ENCODE data around the gene WFDC5.
"Not testable (repeated sequence)": the region's sequence is repeated elsewhere in the genome, so short reads cannot be mapped to it uniquely, and the experiment has no call there.

The WFDC5 gene, protein sequence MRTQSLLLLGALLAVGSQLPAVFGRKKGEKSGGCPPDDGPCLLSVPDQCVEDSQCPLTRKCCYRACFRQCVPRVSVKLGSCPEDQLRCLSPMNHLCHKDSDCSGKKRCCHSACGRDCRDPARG

DNA sequence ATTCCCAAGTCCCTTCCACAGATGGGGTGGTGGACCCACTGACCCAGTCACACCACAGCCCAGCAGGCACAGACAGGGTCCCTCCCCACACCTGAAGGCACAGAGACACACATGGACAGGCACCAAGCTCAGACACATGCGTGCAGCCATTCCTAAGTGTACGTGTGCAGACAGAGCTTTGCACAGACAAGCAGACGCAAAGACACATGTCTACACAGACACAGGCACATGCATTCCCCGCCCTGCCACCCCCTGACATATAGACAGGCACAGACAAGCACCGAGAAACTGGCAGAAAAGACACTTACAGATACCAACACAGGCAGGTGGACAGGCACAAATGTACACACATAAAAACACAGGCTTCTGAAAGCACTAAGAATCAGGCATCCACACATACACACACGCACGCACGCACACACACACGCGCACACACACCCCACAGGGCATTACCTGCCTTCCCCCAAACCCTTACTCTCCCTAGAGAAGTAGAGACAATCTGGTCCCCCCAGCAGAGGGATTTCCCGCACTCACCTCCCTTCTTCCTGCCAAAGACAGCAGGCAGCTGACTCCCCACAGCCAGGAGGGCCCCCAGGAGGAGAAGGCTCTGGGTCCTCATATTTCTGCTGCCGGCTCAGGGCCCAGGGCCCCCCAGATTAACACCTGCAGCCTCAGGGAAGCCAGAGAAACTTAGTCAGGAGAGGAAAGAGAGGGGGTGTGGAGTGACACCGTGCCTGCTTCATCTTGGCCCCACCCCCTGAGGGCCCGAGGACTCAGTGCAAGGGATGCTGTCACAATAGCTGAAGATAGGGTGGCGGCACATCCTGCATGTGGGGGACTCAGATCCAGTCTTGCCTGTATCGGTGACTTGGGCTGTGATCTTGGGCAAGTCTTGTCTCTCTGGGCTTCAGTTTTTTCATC is at the start of gene WFDC5:
TSS of gene WFDC5 (minus strand) at position 710 of the 921 bp plus-strand sequence. CDS start at position 619, 91 bp downstream.
- no peak for DNase-seq

DNA sequence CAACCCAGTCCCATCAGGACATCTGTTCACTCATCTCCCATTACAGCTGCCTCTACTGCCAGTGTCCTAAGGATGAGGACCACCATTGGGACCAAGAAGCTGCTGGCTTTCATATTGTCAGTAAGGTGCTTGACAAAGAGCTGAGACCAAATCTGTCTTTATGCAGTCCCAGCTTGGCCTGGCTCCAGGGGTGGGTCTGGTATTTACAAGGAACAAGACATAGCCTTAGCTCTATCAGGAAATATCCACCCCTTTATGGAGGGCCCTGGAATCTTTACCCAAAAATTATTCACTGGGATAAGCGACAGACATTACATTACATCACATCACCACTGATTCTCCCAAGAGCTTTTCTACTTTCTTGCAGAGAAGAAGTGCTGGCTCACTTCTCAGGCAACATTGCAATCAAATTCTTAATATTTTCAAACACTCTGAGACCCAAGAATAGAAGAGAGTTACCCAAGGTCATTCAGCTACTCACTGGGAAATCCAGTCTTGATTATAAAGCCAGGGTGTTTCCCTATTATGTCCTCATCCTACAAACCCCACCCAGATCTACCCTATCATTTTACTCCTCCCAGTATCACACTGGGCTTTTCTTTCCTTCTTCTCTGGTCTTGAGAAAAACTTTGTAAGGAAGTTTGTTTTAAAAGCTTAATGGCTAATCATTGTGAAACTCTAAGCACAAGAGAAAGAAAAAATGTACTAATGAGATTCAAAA is 48.3 kb upstream of the WFDC5 start:
- DNase-seq: no peak

DNA sequence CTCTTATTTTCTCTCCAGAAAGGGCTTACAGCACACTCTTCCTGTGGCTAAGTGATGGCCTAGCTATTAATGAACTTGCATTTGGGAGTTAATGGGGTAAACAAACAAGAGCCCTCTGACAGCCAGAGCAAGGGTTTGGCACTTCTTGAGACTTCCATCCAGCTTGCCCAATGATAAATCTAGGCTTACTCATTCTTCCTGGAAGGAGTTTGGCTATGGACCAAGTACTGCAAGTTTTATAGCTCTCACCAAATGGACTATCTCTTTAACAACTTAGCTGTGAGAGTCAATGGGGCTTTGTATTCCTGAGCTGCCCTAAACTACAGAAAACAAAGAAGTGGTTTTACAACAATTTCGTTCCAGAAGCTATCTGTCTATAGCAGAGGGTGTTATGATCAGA is 43.0 kb upstream of the WFDC5 start:
- DNase-seq: no peak

DNA sequence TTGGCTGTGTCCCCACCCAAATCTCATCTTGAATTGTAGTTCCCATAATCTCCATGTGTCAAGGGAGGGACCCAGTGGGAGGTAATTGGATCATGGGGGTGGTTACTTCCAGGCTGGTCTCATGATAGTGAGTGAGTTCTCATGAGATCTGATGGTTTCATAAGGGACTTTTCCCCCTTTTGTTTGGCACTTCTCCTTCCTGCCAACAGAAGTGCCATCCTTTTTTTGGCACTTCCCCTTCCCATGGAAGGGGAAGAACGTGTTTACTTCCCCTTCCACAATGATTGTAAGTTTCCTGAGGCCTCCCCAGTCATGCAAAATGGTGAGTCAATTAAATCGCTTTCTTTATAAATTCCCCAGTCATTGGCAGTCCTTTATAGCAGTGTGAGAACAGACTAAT is 41.7 kb upstream of the WFDC5 start:
- no peak for DNase-seq

DNA sequence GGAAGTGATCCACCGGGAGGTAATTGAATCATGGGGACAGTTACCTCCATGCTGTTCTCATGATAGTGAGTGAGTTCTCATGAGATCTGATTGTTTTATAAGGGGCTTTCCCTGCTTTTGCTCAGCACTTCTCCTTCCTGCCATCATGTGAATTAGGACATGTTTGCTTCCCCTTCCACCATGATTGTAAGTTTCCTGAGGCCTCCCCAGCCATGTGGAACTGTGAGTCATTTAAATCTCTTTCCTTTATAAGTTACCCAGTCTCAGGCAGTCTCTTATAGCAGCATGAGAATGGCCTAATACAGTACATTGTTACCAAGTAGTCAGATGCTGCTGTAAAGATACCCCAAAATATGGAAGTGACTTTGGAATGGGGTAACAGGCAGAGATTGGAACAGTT is 39.8 kb upstream of the WFDC5 start:
- DNase-seq: not testable (repeated sequence)

DNA sequence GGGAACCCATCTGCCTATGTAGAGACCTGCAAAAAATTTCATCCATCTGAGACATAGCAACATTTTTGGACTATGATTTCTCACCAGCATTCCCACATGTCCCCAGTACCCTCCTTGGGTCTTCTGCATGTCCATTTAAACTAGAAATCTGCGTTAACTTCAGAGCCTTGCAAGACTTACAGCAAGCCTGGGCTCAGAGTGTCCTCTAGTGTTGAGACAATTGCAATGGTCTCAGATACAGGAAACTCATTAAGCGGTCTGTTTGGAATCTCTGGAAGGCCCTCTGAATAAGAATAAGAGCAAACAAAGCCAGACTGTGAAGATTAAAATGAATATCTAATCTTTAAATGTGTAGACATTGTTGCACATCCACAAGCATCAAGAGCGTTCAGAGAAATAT is 39.2 kb upstream of the WFDC5 start:
- no peak for DNase-seq

DNA sequence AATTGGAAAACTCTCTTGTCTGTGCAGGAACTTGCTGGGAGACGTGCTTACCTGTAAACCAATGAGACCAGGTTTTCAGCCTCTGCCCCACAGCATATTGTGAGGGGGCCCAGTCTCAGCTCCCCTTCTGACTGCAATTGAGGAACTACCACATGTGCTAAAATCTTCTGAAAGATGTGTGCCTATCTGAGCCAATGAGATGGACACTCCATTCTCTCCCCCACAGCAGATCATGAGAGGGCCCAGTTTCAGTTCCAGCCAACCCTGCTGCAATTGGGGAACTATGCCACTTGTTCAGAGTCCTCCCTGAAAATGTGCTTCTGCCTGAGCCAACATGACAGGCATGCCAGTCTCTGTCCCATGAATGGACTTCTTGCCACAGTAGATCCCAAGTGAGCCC is 38.8 kb upstream of the WFDC5 start:
- no peak for DNase-seq

DNA sequence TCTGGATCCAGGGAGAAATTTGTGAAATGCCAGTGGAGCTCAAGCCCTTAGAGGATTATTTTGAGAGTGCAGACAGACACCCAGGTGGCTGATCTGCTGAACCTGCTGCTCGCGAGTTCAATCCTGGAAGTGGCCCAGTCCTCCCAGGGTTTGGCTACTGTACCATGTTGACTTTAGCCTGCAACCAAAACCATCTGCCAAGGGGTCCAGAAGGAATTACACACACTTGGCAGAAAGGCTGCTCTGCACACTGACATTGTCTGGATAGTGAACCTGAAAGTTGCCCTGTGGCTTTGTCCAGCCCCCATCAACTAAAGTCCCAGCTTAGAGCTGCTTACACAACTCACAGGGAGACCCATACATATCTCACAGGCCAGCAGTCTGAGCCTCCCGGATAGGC is 38.2 kb upstream of the WFDC5 start:
- DNase-seq: no peak

DNA sequence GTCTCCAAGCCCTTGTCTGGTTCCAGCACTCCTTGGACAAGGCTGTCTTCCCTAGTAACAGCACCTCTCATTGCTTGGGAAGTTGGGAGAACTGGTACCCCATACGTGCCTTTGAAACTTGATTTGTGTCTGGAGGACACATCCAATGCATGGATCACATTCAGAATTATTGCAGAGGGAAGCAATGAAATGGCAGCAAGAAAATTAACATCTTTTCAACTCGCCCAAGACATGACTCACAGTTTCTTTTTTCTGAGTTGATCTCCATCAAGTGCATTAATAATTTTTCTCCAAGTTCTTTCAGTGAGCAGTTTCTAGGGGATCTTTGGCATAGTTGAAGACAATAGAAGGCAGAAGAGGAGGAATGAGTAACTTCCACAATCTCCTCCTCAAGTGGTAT is 37.4 kb upstream of the WFDC5 start:
- no peak for DNase-seq

DNA sequence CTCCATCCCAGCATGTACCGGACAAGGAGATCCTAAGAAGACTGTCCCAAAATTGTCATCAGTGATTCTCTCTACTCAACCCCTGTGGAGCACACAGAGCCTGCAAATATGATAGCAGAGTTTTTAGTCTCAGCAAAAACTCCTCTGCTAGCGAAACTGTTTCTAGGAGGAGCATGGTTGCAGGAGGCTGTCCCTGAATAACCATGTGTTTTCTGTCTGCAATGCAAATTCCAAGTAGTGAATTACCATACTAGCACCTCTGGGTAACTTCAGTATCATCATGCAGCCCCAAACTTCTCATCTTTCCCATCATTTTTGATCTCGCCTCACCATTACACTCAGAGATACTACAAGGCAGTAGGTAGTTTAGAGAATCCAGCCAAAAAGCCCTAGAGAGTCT is 34.1 kb upstream of the WFDC5 start:
- no peak for DNase-seq

DNA sequence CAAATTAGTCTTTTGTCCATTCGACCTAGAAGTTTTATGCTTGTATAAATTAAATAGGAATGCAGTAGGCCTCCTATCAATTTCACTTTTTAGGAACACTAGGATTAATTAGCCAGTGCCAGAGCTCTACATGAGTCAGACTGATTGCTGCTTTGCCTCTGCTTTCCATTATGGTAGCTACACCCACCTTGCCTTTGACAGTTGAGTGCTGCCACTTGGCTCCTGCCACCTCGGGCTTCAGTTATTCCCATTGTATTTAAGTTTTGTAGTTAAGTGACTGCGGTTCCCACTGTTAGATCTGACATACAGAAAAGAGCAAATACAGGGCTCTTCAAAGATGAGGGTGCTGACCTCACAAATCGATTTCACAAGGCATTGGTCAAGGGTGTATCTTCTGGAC is 25.9 kb upstream of the WFDC5 start:
- DNase-seq: no peak

DNA sequence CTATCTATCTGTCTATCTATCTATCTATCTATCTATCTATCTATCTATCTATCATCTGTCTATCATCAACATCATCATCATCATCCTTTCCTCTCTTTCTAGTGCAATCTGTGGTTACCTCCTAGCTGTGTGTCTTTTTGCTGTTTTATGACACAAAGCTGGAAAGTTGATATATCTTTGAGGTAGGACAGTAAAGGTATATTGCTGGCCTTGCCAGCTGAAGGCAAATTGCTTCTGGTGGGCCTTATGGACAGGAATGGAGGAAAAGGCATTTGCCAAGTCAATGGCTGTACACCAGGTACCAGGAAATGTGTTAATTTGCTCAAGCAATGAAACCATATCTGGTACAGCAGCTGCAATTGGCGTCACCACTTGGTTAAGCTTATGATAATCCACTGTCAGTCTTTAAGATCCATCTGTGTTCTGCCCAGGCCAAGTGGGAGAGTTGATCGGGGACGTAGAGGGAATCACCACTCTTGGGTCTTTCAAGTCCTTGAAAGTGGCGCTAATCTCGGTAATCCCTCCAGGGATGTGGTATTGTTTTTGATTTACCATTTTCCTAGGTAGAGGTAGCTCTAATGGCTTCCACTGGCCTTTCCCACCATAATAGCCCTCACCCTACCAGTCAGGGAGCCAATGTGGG is 24.9 kb upstream of the WFDC5 start:
- not testable (repeated sequence) for DNase-seq

DNA sequence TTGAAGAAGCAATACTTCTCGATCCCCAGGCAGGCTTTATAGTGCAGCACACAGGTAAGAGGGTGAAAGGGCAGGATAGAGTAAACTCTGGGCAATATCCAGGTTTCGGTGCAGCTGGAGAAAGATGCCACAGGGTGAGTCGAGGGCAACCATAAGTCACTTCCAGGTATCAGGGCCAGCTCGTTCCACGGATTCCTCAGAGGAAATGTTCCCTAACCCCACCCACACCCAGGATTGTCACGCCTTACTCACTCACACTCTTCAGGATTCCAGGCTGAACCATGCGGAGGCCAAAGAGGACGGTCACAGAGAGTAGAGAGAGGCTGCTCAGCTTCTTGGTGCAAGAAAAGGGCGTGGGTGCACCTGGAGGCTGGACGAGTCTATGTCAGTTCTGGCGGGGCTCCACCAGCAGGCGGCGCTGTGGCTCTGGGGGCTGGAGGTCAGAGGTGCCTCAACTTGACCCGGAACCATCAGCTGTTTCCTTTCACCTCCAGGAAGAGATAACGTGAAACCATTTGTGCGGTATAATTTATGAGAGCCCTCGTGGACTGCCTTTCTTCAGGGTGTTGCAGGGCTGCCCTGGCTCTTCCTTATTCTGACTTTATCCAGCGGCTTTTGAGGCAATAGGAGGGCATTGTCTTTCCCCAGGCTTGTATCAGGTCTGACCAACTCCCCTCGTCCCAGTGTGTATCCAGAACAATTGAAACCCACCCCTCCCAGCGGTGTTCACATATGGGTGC is 23.8 kb upstream of the WFDC5 start:
- peak; percentile 54 for DNase-seq

DNA sequence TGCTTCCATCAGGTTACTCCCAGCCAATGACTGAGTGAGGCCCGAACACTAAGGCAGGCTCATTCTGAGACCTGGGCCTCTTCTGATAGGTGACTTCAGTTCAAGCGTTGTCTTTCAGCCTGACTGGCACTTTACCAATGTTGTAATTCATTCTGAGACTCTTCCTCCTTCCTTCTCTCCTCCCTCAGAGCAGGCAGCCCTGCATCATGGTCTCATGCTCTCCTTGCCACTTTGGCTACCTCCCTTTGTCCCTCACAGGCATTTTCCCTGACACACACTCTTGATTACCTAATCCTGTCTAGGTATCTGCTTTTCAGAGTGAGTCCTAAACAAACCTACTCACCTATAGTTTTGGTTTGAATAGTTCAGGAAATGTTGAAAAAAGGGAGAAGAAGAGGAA is 21.9 kb upstream of the WFDC5 start:
- no peak for DNase-seq

DNA sequence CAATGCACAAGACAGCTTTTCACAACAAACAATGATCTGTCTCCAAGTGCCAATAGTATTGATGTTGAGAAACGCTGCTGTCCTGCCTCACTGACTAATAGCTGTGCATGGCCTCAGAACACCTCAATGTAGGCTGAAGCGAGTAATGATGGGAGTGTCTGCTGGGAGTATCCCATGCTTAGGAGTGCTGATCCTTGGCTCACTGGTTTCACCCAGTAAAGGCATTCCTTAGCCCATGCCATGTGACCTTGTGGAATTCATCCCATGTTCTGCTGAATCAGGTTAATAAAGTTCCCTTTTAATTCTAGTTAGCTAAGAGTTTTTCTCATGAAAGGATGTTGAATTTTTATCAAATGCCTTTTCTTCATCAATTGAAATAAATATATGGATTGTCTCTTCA is 13.1 kb upstream of the WFDC5 start:
- DNase-seq: no peak

DNA sequence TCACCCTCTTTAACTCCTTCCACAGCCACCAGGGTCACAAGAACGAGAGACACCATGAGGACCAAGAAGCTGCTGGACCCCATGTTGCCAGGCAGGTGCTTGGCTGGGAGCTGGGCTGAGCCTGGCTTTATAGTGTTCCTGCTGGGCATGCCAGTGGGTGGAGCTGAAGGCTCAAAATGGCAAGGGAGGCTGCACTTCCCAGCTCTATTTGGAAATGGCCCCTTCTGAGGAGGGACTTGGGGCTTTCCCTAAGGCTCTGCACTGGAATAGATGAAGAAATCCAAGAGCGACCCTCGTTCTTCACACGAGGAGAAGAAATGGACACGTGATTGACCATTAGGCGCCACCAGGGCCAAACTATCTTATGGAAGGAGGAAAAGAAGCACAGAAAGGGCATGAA is 9.4 kb upstream of the WFDC5 start, which contains the start of gene WFDC12:
TSS of gene WFDC12 (minus strand) at position 101 of the 400 bp plus-strand sequence. CDS start at position 83, 18 bp downstream.
- no peak for DNase-seq

DNA sequence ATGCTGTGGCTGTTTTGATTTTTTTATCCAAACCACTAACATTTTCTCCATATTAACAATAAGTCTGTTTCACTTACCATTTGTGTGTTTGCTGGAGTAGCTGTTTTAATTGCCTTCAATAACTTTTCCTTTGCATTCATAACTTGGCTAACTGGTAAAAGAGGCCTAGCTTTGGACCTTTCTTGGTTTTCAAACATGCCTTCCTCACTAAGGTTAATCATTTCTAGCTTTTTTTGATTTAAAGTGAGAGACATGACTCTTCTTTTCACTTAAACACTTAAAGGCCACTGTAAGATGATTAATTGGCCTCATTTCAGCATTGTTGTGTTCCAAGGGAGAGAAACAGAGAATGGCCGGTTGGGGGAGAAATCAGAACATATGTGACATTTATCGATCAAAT is 6.4 kb upstream of the WFDC5 start:
- no peak for DNase-seq

DNA sequence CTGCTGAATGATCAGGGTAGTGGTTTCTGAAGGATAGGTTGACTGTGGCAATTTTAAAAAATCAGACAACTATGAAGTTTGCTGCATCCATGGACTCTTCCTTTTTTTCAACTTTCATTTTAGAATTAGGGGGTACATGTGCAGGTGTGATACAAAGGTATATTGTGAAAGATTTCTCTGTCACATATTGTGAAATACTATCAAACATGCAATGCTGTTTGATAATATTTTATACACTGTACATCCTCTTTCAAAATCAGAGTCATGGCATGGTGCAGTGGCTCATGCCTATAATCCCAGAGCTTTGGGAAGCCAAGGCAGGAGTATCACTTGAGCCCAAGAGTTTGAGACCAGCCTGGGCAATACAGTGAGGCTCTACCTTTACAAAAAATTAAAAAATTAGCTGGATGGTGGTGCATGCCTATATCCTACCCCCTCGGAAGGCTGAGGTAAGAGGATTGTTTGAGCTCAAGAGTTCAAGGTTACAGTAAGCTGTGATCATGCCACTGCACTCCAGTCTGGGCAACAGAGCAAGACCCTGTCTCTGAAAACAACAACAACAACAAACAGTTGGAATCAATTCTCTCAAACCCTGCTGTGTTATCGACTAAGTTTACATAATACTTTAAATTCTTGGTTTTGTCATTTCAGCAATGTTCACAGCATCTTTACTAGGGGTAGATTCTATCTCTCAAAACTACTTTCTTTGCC is 4.7 kb upstream of the WFDC5 start:
- no peak for DNase-seq

DNA sequence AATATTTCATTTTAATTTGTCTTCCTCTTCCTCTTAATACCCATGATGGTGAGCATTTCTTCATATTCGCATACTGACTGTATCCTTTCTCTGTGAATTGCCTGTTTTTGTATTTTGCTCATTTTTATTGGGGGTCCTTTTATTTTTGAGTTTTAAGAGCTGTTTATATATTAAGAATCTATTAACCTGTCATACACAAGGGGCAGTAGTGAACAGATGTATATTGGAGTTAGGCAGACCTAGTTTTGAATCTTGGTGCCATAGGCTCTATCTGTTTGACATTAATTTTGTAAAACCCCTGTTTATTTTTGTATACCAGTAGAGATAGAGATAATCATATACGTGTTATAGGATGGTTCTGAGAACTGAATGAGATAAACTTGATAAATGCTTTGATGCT is 3.1 kb upstream of the WFDC5 start:
- DNase-seq: no peak

DNA sequence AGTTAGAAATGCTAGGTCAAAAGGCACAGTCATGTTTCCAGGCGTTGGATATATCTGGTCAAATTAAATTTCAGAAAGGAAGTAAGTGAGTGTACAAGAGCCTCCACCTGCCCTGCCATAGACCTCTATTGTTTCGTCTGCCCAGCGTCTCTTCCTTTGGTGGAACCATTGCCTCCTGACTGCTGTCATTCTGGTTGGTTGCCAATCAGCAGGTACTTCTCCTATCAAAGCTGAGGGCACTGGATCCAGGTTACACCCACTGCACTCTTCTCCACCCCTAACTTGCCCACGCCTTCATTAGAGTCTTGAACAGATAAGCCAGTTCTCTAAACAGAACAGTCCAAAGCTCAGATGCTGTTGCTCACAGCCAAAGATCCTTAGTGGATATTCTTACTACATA is 2.6 kb upstream of the WFDC5 start:
- peak; percentile 6 for DNase-seq

DNA sequence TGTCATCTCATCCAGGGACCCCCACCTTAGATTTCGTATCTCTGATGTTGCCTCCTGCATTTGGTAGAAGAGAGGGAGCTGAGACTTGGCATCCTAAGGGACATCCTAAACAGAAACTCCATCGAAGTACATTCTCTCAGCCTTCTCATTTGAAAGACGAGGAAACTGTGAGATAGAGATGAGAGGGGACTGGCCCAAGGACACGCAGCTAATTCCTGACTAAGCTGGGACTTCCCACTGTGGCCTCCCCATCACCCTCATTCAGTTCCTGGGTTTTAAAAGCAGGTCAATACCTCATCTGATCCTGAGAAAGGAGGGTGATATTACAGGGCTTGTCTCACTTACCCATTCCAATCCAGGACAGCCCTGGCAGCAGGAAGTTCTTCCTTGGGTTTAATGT is 855 bp upstream of the WFDC5 start:
- DNase-seq: no peak

DNA sequence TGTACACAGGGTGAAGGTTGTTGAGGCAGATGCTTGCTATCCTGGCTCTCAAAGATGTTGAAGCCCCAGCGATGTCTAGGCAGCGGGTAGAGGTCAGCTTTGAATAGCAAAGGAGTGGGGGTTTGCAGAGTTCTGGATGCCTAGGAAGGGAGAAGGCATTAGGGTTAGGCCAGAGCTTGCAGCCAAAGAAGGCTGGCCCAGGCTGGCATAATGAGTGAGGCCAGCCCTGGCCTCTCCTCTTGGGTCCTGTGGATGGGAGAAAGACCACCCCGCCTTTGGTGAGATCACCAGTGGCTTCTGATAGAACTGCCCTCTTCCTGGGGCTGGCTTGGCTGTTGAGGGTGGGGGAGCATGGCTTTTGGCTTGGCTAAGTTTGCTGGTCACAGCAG is 406 bp upstream of the WFDC5 start:
- DNase-seq: no peak
